NK-92 (cell line): ENCODE data around the gene RSU1.

Experiments used
- DNase-seq: peaks from one replicate; lab custom pipeline; 2025; ENCODE audit not compliant: unreplicated experiment; lab: John Stamatoyannopoulos, UW

The RSU1 gene

GRCh38 chr10:16822726-16823360, 5.6 kb upstream of the RSU1 start:
- DNase-seq = no peak

- no peak for DNase-seq
Observed at GRCh38 chr10:16822027-16822426, 4.8 kb upstream of the RSU1 start.

GRCh38 chr10:16820421-16820820, 3.2 kb upstream of the RSU1 start:
- no peak for DNase-seq

- DNase-seq = no peak
Observed at GRCh38 chr10:16820018-16820417, 2.8 kb upstream of the RSU1 start.

GRCh38 chr10:16819436-16819835, 2.2 kb upstream of the RSU1 start:
- no peak for DNase-seq

- DNase-seq = no peak
Observed at GRCh38 chr10:16819026-16819425, 1.8 kb upstream of the RSU1 start.

- no peak for DNase-seq
Observed at GRCh38 chr10:16816830-16817124, 447 bp downstream of the RSU1 start.

GRCh38 chr10:16816171-16816570, 1.1 kb downstream of the RSU1 start:
- DNase-seq = no peak

- no peak for DNase-seq
Observed at GRCh38 chr10:16814012-16814411, 3.2 kb downstream of the RSU1 start.

GRCh38 chr10:16812676-16813075, 4.5 kb downstream of the RSU1 start:
- no peak for DNase-seq

- no peak for DNase-seq
Observed at GRCh38 chr10:16811765-16812164, 5.5 kb downstream of the RSU1 start.

- no peak for DNase-seq
Observed at GRCh38 chr10:16811292-16811691, 5.9 kb downstream of the RSU1 start.

- no peak for DNase-seq
Observed at GRCh38 chr10:16809074-16809718, 8.0 kb downstream of the RSU1 start.

GRCh38 chr10:16804123-16804522, 13.1 kb downstream of the RSU1 start:
- no peak for DNase-seq

- no peak for DNase-seq
Observed at GRCh38 chr10:16803464-16803863, 13.8 kb downstream of the RSU1 start.

- no peak for DNase-seq
Observed at GRCh38 chr10:16799621-16800020, 17.6 kb downstream of the RSU1 start.

GRCh38 chr10:16798571-16798970, 18.7 kb downstream of the RSU1 start:
- DNase-seq = no peak

GRCh38 chr10:16795410-16796073, 21.7 kb downstream of the RSU1 start:
- DNase-seq = no peak

- no peak for DNase-seq
Observed at GRCh38 chr10:16794005-16794404, 23.2 kb downstream of the RSU1 start.

- DNase-seq = no peak
Observed at GRCh38 chr10:16792675-16793074, 24.5 kb downstream of the RSU1 start.

GRCh38 chr10:16789765-16790164, 27.5 kb downstream of the RSU1 start:
- DNase-seq = no peak

GRCh38 chr10:16789261-16789660, 28.0 kb downstream of the RSU1 start:
- no peak for DNase-seq

GRCh38 chr10:16788778-16789177, 28.4 kb downstream of the RSU1 start:
- DNase-seq = no peak
